ENCODE measurements around the gene C3orf52. TPM values are rescaled to one million over a fixed set of nuclear protein-coding genes. Genes with fewer than 3 reads are reported as not detected.

The C3orf52 gene
- total RNA-seq, 5 donors from 2014 or later (not counting 1 experiment from before 2014, with no cell fraction given): 0.95 to 2.2 (median 1.5) TPM

- ChIA-PET POLR2A (no interaction called here), CTCF (interaction anchor here (0.6 to 1.4 kb wide), 4 partner anchors 10 to 426 kb away, joined by 3 to 5 read pairs (median 4); no protein-coding TSS in a partner anchor)
- Mint-ChIP-seq H3K4me1 (peaks cover 12% of the 10 kb centered on the region in 3 donors), H3K36me3 (peaks cover 3% of the 10 kb centered on the region), H3K27me3 (peaks cover 0 to 4% of the 10 kb centered on the region in 2 donors), H3K27ac (no peak overlapping the region), H3K4me3 (no peak overlapping the region), H3K9me3 (no peaks in the 10 kb centered on the region)
- no peaks in the 10 kb centered on the region for H3K9me3 ChIP-seq
- 67% methylated on average over 2 of the region's 4 CpGs for WGBS (ENCODE audit: insufficient coverage)
- H3K27me3 ChIP-seq (replicated peaks in 1 of 2; ENCODE audit: control insufficient read depth in 2 of 2, extremely low read depth in 1 of 2, insufficient read depth in 2 of 2, low read length in 1 of 2): no peaks in the 10 kb centered on the region
- H3K4me3 ChIP-seq (ENCODE audit: control insufficient read depth in 1 of 2, extremely low read depth in 1 of 2, low read length in 1 of 2): no peak overlapping the region
- no peaks in the 10 kb centered on the region for H3K36me3 ChIP-seq (ENCODE audit: control insufficient read depth in 2 of 2, extremely low read depth in 1 of 2, insufficient read depth in 1 of 2, low read length in 1 of 2)
- no peak overlapping the region for H3K27ac ChIP-seq (ENCODE audit: low read length)
- ATAC-seq (replicated peaks in 1 of 4) (no peak), DNase-seq (no peak)
- H3K4me1 ChIP-seq (ENCODE audit: control insufficient read depth in 1 of 2, extremely low read depth in 1 of 2, insufficient read depth in 2 of 2, low read length in 2 of 2): peaks cover 2 to 4% of the 10 kb centered on the region in 2 experiments
Measured at GRCh38 chr3:112097378-112097777, 11.2 kb downstream of the C3orf52 start.

GRCh38 chr3:112101916-112102315, 15.7 kb downstream of the C3orf52 start:
- Mint-ChIP-seq H3K9me3 (no peaks in the 10 kb centered on the region), H3K27me3 (no peaks in the 10 kb centered on the region), H3K4me1 (no peaks in the 10 kb centered on the region), H3K27ac (no peak overlapping the region), H3K4me3 (no peak overlapping the region), H3K36me3 (peaks cover 7% of the 10 kb centered on the region)
- Histone ChIP-seq H3K9me3 (no peaks in the 10 kb centered on the region), H3K27me3 (replicated peaks in 1 of 2; ENCODE audit: control insufficient read depth in 2 of 2, extremely low read depth in 1 of 2, insufficient read depth in 2 of 2, low read length in 1 of 2) (no peaks in the 10 kb centered on the region), H3K4me3 (ENCODE audit: control insufficient read depth in 1 of 2, extremely low read depth in 1 of 2, low read length in 1 of 2) (no peak overlapping the region), H3K4me1 (ENCODE audit: control insufficient read depth in 1 of 2, extremely low read depth in 1 of 2, insufficient read depth in 2 of 2, low read length in 2 of 2) (no peaks in the 10 kb centered on the region), H3K36me3 (ENCODE audit: control insufficient read depth in 2 of 2, extremely low read depth in 1 of 2, insufficient read depth in 1 of 2, low read length in 1 of 2) (peaks cover 0 to 5% of the 10 kb centered on the region in 2 donors), H3K27ac (ENCODE audit: low read length) (no peak overlapping the region)
- CTCF ChIA-PET: interaction anchor here in 1 of 2 donors (2.1 kb wide), 1 partner anchor 10 kb away, joined by 5 read pairs; no protein-coding TSS in a partner anchor
- POLR2A ChIA-PET: no interaction called here
- ATAC-seq (replicated peaks in 1 of 4) (no peak), DNase-seq (no peak)
- no CpG with 5 or more reads among the region's 2 CpGs for WGBS (ENCODE audit: insufficient coverage)

GRCh38 chr3:112104774-112105173, 18.6 kb downstream of the C3orf52 start:
- ChIA-PET POLR2A (no interaction called here), CTCF (interaction anchor here in 1 of 2 donors (1.4 kb wide), 1 partner anchor 209 kb away, joined by 3 read pairs; no protein-coding TSS in a partner anchor)
- H3K27me3 Mint-ChIP-seq: no peaks in the 10 kb centered on the region
- H3K9me3 Mint-ChIP-seq: no peaks in the 10 kb centered on the region
- Histone ChIP-seq H3K27me3 (replicated peaks in 1 of 2; ENCODE audit: control insufficient read depth in 2 of 2, extremely low read depth in 1 of 2, insufficient read depth in 2 of 2, low read length in 1 of 2) (no peaks in the 10 kb centered on the region), H3K4me1 (ENCODE audit: control insufficient read depth in 1 of 2, extremely low read depth in 1 of 2, insufficient read depth in 2 of 2, low read length in 2 of 2) (no peaks in the 10 kb centered on the region), H3K9me3 (no peaks in the 10 kb centered on the region), H3K27ac (ENCODE audit: low read length) (no peak overlapping the region), H3K4me3 (ENCODE audit: control insufficient read depth in 1 of 2, extremely low read depth in 1 of 2, low read length in 1 of 2) (no peak overlapping the region), H3K36me3 (ENCODE audit: control insufficient read depth in 2 of 2, extremely low read depth in 1 of 2, insufficient read depth in 1 of 2, low read length in 1 of 2) (peaks cover 0 to 5% of the 10 kb centered on the region in 2 donors)
- DNase-seq (no peak), ATAC-seq (replicated peaks in 1 of 4) (no peak)
- H3K27ac Mint-ChIP-seq: no peak overlapping the region
- H3K4me1 Mint-ChIP-seq: no peaks in the 10 kb centered on the region
- WGBS (ENCODE audit: insufficient coverage): no CpG with 5 or more reads among the region's 2 CpGs
- no peak overlapping the region for H3K4me3 Mint-ChIP-seq
- H3K36me3 Mint-ChIP-seq: peaks cover 7% of the 10 kb centered on the region

GRCh38 chr3:112109322-112109721, 23.1 kb downstream of the C3orf52 start:
- Mint-ChIP-seq H3K4me3 (no peak overlapping the region), H3K4me1 (peaks cover 0 to 9% (median 5%) of the 10 kb centered on the region in 3 donors), H3K27ac (no peak overlapping the region), H3K27me3 (no peaks in the 10 kb centered on the region), H3K9me3 (no peaks in the 10 kb centered on the region), H3K36me3 (no peaks in the 10 kb centered on the region)
- H3K4me3 ChIP-seq (ENCODE audit: control insufficient read depth in 1 of 2, extremely low read depth in 1 of 2, low read length in 1 of 2): no peak overlapping the region
- peaks cover 0 to 5% of the 10 kb centered on the region in 2 donors for H3K36me3 ChIP-seq (ENCODE audit: control insufficient read depth in 2 of 2, extremely low read depth in 1 of 2, insufficient read depth in 1 of 2, low read length in 1 of 2)
- peaks cover 0 to 4% of the 10 kb centered on the region in 2 experiments for H3K4me1 ChIP-seq (ENCODE audit: control insufficient read depth in 1 of 2, extremely low read depth in 1 of 2, insufficient read depth in 2 of 2, low read length in 2 of 2)
- DNase-seq: no peak
- ChIA-PET CTCF (interaction anchor here in 1 of 2 donors (1.1 kb wide), 1 partner anchor 11 kb away, joined by 3 read pairs; no protein-coding TSS in a partner anchor), POLR2A (no interaction called here)
- no peak overlapping the region for H3K27ac ChIP-seq (ENCODE audit: low read length)
- no peak for ATAC-seq (replicated peaks in 1 of 4)
- H3K9me3 ChIP-seq: no peaks in the 10 kb centered on the region
- 13% methylated on average over 1 of the region's 5 CpGs for WGBS (ENCODE audit: insufficient coverage)
- H3K27me3 ChIP-seq (replicated peaks in 1 of 2; ENCODE audit: control insufficient read depth in 2 of 2, extremely low read depth in 1 of 2, insufficient read depth in 2 of 2, low read length in 1 of 2): no peaks in the 10 kb centered on the region

- peak; percentile 22 to 85 (median 51) for DNase-seq
- Mint-ChIP-seq H3K4me3 (no peak overlapping the region), H3K4me1 (peaks cover 0 to 15% (median 6%) of the 10 kb centered on the region in 3 donors), H3K36me3 (no peaks in the 10 kb centered on the region), H3K27ac (no peak overlapping the region), H3K27me3 (no peaks in the 10 kb centered on the region), H3K9me3 (no peaks in the 10 kb centered on the region)
- no peaks in the 10 kb centered on the region for H3K36me3 ChIP-seq (ENCODE audit: control insufficient read depth in 2 of 2, extremely low read depth in 1 of 2, insufficient read depth in 1 of 2, low read length in 1 of 2)
- peak; percentile 88 to 94 (median 92) for ATAC-seq (replicated peaks in 1 of 4)
- peaks cover 4 to 5% of the 10 kb centered on the region in 2 experiments for H3K4me1 ChIP-seq (ENCODE audit: control insufficient read depth in 1 of 2, extremely low read depth in 1 of 2, insufficient read depth in 2 of 2, low read length in 2 of 2)
- no peaks in the 10 kb centered on the region for H3K9me3 ChIP-seq
- POLR2A ChIA-PET: interaction anchor here (0.6 to 1.2 kb wide), 2 partner anchors 198 to 421 kb away, joined by 4 read pairs; no protein-coding TSS in a partner anchor
- no peaks in the 10 kb centered on the region for H3K27me3 ChIP-seq (replicated peaks in 1 of 2; ENCODE audit: control insufficient read depth in 2 of 2, extremely low read depth in 1 of 2, insufficient read depth in 2 of 2, low read length in 1 of 2)
- WGBS (ENCODE audit: insufficient coverage): 7% methylated on average over 3 of the region's 3 CpGs
- CTCF ChIA-PET: interaction anchor here (0.6 to 2.6 kb wide), 63 partner anchors 10 to 611 kb away, joined by 3 to 50 read pairs (median 4); partner anchors contain the start of genes CD200 (in 2 of the 2), SLC9C1 (in 2 of the 2), BTLA (in 1 of the 2) and GCSAM (in 1 of the 2)
- H3K4me3 ChIP-seq (ENCODE audit: control insufficient read depth in 1 of 2, extremely low read depth in 1 of 2, low read length in 1 of 2): no peak overlapping the region
- no peak overlapping the region for H3K27ac ChIP-seq (ENCODE audit: low read length)
Measured at GRCh38 chr3:112111785-112112402, 25.7 kb downstream of the C3orf52 start.

GRCh38 chr3:112114576-112115160, 28.5 kb downstream of the C3orf52 start:
- Mint-ChIP-seq H3K9me3 (no peaks in the 10 kb centered on the region), H3K36me3 (no peaks in the 10 kb centered on the region), H3K4me1 (peaks cover 28 to 38% (median 28%) of the 10 kb centered on the region in 3 donors), H3K4me3 (no peak overlapping the region), H3K27me3 (no peaks in the 10 kb centered on the region), H3K27ac (peak overlapping the region in 1 of 2 donors; percentile 49)
- no peak for DNase-seq
- Histone ChIP-seq H3K9me3 (no peaks in the 10 kb centered on the region), H3K36me3 (ENCODE audit: control insufficient read depth in 2 of 2, extremely low read depth in 1 of 2, insufficient read depth in 1 of 2, low read length in 1 of 2) (no peaks in the 10 kb centered on the region), H3K27me3 (replicated peaks in 1 of 2; ENCODE audit: control insufficient read depth in 2 of 2, extremely low read depth in 1 of 2, insufficient read depth in 2 of 2, low read length in 1 of 2) (no peaks in the 10 kb centered on the region), H3K4me3 (ENCODE audit: control insufficient read depth in 1 of 2, extremely low read depth in 1 of 2, low read length in 1 of 2) (no peak overlapping the region), H3K27ac (ENCODE audit: low read length) (no peak overlapping the region), H3K4me1 (ENCODE audit: control insufficient read depth in 1 of 2, extremely low read depth in 1 of 2, insufficient read depth in 2 of 2, low read length in 2 of 2) (peaks cover 5 to 20% of the 10 kb centered on the region in 2 experiments)
- 83% methylated on average over 2 of the region's 6 CpGs for WGBS (ENCODE audit: insufficient coverage)
- ATAC-seq (replicated peaks in 1 of 4): no peak
- ChIA-PET POLR2A (no interaction called here), CTCF (interaction anchor here (0.5 to 1.3 kb wide), 2 partner anchors 10 to 125 kb away, joined by 3 read pairs; no protein-coding TSS in a partner anchor)
